ENCODE data around the gene GPR83.

DNA sequence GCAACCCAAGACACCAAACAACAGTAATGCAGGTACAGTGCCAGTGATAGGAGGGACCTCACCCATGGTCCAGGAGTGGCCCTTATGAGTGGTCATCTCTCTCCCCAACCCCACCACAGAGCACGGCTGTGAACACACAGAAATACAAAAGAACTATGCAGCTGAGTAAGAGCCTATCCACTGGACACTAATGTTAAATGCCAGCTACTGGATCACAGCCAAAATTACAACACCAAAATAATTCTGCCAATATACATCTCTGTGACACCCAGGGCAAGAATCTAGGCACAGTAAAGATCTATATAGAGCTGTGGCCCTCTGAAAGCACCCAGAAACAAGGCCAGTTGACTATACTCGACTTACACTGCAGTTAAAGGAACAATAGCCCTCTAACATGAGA lies 22.8 kb upstream of the GPR83 start:
- TF ChIP-seq, protein P1, sequence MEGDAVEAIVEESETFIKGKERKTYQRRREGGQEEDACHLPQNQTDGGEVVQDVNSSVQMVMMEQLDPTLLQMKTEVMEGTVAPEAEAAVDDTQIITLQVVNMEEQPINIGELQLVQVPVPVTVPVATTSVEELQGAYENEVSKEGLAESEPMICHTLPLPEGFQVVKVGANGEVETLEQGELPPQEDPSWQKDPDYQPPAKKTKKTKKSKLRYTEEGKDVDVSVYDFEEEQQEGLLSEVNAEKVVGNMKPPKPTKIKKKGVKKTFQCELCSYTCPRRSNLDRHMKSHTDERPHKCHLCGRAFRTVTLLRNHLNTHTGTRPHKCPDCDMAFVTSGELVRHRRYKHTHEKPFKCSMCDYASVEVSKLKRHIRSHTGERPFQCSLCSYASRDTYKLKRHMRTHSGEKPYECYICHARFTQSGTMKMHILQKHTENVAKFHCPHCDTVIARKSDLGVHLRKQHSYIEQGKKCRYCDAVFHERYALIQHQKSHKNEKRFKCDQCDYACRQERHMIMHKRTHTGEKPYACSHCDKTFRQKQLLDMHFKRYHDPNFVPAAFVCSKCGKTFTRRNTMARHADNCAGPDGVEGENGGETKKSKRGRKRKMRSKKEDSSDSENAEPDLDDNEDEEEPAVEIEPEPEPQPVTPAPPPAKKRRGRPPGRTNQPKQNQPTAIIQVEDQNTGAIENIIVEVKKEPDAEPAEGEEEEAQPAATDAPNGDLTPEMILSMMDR (conservative IDR thresholded peaks at IDR 0.05), result no peak
- TF ChIP-seq EZH2 (IDR thresholded peaks at IDR 0.05; ENCODE audit: low read depth), result no peak

All from PC-9 (cell line).